GM12872 (cell line): Measurements from ENCODE around the gene MAP3K10.
A peak's percentile ranks its signal among the peaks of the same experiment; 100 is the strongest.

Source experiments
- TF ChIP-seq, protein P1 (sequence below): IDR thresholded peaks from 3 replicates; pipeline ENCODE4 v1.5.1; 2011; ENCODE audit warnings: low read depth, mild to moderate bottlenecking, low read length, moderate library complexity; ENCODE audit not compliant: insufficient read depth

The MAP3K10 gene

DNA sequence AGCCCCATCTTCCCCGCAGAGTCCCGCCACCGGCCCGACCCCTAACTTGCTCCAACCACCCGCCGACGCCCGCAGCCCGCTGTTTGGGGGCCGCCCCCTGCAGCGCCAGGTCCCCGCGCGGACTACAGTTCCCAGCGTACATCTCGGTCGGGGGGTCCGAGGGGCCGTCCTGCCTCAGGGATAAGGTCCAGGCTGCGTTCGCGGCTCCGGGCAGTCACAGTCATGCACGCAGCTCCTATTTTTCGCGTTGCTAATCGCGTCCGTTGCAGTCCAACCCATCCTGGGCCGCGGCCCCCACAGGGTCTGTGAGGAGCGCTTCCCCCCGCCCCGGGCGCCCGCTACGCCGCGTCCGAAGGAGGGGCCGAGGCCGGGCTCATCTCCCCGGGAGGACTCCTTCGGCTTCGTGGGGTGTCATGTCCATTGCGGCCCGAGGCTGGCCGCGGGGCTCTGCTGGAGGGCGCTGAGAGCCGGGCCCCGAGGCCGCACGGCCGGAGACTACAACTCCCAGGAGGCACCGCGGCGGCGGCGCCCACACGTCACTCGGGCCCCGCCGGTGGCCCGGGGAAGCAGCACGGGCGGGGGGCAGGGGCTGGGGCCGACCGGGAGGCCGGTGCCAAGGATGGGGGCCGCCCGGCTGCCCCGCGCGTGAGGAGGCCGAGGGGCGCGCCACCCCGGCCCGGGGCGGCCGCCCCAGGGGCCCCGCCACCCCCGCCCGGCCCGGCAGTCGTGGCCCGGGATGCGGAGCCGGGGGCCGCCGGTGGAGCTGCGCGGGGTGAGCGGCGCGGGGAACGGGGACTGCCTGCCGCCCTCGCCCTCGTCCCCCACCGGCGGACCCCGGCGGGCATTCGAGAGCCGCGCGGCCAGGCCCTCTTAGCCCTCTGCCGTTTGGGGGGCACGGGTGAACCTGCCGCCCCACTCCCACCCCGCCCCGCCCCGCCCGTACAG is at the start of gene MAP3K10:
MAP3K10 (plus strand) TSS at position 536 of the 945 bp plus-strand sequence. CDS start 606 bp downstream, outside the sequence.
- TF ChIP-seq, protein P1, sequence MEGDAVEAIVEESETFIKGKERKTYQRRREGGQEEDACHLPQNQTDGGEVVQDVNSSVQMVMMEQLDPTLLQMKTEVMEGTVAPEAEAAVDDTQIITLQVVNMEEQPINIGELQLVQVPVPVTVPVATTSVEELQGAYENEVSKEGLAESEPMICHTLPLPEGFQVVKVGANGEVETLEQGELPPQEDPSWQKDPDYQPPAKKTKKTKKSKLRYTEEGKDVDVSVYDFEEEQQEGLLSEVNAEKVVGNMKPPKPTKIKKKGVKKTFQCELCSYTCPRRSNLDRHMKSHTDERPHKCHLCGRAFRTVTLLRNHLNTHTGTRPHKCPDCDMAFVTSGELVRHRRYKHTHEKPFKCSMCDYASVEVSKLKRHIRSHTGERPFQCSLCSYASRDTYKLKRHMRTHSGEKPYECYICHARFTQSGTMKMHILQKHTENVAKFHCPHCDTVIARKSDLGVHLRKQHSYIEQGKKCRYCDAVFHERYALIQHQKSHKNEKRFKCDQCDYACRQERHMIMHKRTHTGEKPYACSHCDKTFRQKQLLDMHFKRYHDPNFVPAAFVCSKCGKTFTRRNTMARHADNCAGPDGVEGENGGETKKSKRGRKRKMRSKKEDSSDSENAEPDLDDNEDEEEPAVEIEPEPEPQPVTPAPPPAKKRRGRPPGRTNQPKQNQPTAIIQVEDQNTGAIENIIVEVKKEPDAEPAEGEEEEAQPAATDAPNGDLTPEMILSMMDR, result no peak

DNA sequence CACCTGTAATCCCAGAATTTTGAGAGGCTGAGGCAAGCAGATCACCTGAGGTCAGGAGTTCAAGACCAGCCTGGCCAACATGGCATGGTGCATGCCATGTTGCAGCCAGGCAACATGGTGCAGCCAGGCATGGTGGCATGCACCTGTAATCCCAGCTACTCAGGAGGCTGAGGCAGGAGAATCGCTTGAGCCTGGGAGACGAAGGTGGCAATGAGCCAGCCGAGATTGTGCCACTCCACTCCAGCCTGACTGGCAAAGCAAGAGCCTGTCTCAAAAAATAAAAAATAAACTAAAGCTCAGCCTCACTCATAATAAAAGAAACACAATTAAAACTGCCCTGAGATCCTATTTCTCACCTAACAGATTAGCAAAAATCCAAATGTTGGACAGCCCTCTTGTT is 49.7 kb upstream of the MAP3K10 start:
- TF ChIP-seq, protein P1, result no peak

DNA sequence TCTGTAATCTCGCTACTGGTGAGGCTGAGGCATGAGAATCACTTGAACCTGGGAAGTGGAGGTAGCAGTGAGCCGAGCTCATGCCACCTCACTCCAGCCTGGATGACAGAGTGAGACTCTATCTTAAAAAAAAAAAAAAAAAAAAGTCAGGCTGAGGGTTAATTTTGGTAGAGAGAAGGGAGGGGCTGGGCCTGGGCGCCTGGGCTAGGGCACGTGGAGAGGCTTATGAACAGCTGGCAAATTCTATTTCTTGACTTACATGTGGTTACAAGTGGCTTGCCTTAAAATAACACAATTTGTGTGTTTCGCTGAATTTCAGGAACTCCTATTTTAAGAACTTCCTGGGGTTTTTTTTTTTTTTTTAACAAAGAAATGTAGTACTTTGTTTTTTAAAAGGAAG is 47.6 kb upstream of the MAP3K10 start:
- TF ChIP-seq, protein P1, result no peak

DNA sequence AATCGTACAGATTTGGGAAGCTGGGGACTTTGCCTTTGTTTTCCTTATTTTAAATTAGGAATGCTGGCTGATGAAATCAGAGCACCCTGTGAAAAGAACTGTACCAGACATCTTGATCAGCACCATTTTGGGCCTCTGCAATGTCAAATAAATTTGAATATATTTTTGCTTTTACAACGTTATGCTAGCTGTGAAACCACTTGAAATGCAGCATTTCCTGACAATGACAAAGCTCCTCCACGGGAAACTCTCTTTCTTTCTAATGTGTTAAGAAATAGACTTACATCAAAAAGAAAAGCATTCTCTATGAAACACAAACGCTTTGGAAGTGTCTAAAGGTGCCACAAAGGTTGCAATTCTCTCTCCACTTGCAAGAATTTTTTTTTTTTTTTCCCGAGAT is 47.1 kb upstream of the MAP3K10 start:
- TF ChIP-seq, protein P1, result no peak

DNA sequence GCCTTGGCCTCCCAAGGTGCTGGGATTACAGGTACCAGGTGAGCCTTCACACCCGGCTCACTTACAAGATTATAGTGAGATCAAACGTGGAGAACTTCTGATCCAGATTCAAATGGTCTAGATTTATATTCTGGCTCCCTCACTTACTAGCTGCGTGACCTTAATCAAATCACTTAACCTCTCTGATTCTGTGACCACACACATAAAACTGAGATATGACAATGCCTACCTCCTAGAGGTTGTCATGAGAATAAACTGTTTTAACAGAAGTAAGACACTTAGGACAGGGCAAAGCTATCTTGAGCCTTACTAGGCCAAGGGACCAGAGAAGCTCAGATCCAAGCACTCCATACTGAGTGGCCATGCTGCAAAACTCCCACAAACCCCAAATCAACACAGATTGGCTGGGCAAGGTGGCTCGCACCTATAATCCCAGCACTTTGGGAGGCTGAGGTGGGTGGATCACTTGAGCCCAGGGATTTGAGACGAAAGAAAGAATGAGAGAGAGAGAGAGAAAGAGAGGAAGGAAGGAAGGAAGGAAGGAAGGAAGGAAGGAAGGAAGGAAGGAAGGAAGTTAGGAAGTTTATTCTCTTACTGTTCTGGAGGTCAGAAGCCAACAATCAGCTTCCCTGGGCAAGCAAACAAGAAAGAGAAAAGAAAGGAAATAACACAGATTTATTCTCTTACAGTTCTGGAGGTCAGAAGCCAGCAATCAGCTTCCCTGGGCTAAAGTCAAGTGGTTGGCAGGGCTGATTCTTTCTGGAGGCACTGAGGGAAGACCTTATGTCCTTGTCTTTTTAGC is 46.1 kb upstream of the MAP3K10 start:
- TF ChIP-seq, protein P1, result 0 out of 3 replicates have a peak, but pooled peaks have one; percentile 18

DNA sequence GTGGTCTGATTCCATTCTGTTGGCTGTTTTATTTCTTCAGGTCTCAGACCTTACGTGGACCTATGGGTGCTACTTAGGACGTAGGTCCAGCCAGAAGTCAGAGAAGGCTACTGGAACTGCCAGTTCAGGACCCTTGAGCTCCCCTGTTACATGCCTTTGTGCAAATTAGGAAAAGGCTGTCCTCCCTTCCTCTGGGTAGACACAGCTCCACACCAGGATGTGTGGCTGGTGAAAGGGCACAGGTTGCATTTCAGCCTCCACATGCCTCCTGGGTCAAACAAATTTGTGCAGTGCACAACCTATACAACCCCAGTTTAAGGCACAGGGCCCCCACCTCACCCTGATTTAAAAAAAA is 43.9 kb upstream of the MAP3K10 start:
- TF ChIP-seq, protein P1, result no peak

DNA sequence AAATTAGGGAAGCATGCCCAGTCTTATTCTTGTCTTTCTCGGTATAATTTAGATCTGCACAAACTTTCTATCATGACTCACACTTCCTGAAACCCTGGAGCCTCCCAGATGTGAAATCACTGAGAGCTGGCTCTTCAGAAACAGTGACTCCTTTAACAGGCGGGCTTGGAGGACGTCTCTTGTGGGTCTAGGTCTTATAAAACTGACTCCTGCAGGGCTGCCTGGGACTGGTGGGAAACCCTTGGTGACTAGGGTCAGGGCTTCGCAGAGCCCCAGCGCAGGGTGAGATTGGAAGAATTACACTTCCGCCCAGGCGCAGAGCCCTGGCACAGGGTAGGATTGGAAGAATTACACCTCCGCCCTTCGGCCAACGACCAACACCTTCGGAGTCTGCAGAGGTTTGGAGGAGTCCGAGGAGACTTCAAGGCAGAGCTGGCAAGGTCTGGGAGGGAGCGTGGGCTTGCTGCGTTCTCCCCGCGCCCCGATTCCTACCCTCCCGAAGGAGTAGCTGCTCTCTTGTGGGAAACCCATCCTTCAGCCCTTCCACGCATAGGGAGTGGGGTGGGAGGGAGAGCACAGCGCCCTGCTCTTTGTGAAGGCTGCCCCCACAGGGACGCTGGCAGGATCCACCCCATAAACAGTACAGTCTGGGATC is 43.4 kb upstream of the MAP3K10 start:
- TF ChIP-seq, protein P1, result no peak
